B cell (primary cell): ENCODE data around the gene PAK6. TPM values are rescaled to one million over a fixed set of nuclear protein-coding genes. Genes with fewer than 3 reads are reported as not detected.

Source experiments
- ATAC-seq: fragments of 200-7000 bp; cut with Tn5 transposase; one replicate; pipeline ENCODE4 v1.10.0; 2021; ENCODE audit warnings: low read depth, mild to moderate bottlenecking, moderate number of reproducible peaks, moderate library complexity
- CTCF ChIA-PET: fragments of 350-600 bp; sonication (Branson Sonifier 250); formaldehyde crosslinking; loops from one replicate; lab custom pipeline; 2021; ENCODE audit warnings: antibody characterized with exemption, inconsistent platforms; lab: Charles Lee
- POLR2A ChIA-PET: fragments of 350-600 bp; sonication (Branson Sonifier 250); formaldehyde crosslinking; loops from one replicate; lab custom pipeline; 2021; ENCODE audit warnings: antibody characterized with exemption; lab: Charles Lee
- DNase-seq: peaks from one replicate; pipeline ENCODE4 v3.0.0; 2013
- H2AFZ ChIP-seq: 2 replicates; pipeline ENCODE4 v1.6.1; 2012; ENCODE audit warnings: mild to moderate bottlenecking, low read depth, low read length; ENCODE audit not compliant: insufficient read depth, poor library complexity, severe bottlenecking
- H3K27ac ChIP-seq, 2 donors: 1 replicate in 1 of 2; 2 replicates in 1 of 2; pipeline ENCODE4 v1.5.1; 2012 to 2013; ENCODE audit warnings: low read length in 2 of 2, mild to moderate bottlenecking in 2 of 2, moderate library complexity in 1 of 2
- H3K27me3 ChIP-seq, 4 experiments: fragments of 200-600 bp in 1 of 4; sonication (generic) in 1 of 4; replicated peaks in 1 of 4; 1 replicate in 2 of 4; 2 replicates in 2 of 4; pipeline versions ENCODE4 v1.6.1 to v1.7.0; 2013 to 2016; ENCODE audit warnings: low read length in 3 of 4, mild to moderate bottlenecking in 2 of 4, mixed read lengths in 1 of 4, moderate library complexity in 1 of 4; ENCODE audit not compliant: insufficient read depth in 4 of 4, control insufficient read depth in 3 of 4; ENCODE audit errors: control extremely low read depth in 1 of 4
- H3K36me3 ChIP-seq, 2 experiments: replicated peaks in 1 of 2; 1 replicate in 1 of 2; 2 replicates in 1 of 2; pipeline versions ENCODE4 v1.6.1 to v1.7.1; 2013; ENCODE audit warnings: low read length in 1 of 2; ENCODE audit not compliant: insufficient read depth in 2 of 2, control insufficient read depth in 1 of 2; ENCODE audit errors: control extremely low read depth in 1 of 2, extremely low read depth in 1 of 2
- H3K4me1 ChIP-seq, 2 donors: fragments of 200-600 bp in 1 of 2; sonication (generic) in 1 of 2; 1 replicate in 1 of 2; 2 replicates in 1 of 2; pipeline versions ENCODE4 v1.5.1 to v1.6.1; 2013 to 2017; ENCODE audit warnings: low read length in 2 of 2; ENCODE audit not compliant: control insufficient read depth in 2 of 2, insufficient read depth in 2 of 2
- H3K4me2 ChIP-seq: replicated peaks from 2 replicates; pipeline ENCODE3; 2012; ENCODE audit warnings: mild to moderate bottlenecking, low read depth, low read length; ENCODE audit not compliant: poor library complexity, severe bottlenecking
- H3K4me3 ChIP-seq, 5 experiments: fragments of 200-600 bp in 1 of 5; sonication (generic) in 1 of 5; 1 replicate in 3 of 5; 2 replicates in 2 of 5; pipeline versions ENCODE4 v1.5.1 to v1.7.0; 2011 to 2016; ENCODE audit warnings: low read length in 4 of 5, mild to moderate bottlenecking in 4 of 5, low read depth in 2 of 5, control low read depth in 1 of 5, moderate library complexity in 1 of 5; ENCODE audit not compliant: insufficient read depth in 1 of 5; ENCODE audit errors: control extremely low read depth in 1 of 5, extremely low read depth in 1 of 5
- H3K79me2 ChIP-seq: fragments of 200-600 bp; sonication (generic); one replicate; pipeline ENCODE4 v1.6.0; 2016; ENCODE audit warnings: low read length; ENCODE audit not compliant: control insufficient read depth, insufficient read depth
- H3K9ac ChIP-seq: fragments of 200-600 bp; sonication (generic); 2 replicates; pipeline ENCODE4 v1.6.1; 2017; ENCODE audit warnings: mild to moderate bottlenecking, low read length, moderate library complexity
- H3K9me3 ChIP-seq, 3 donors: one replicate each; pipeline versions ENCODE4 v1.6.1 to v1.7.1; 2013; ENCODE audit warnings: low read length in 2 of 3; ENCODE audit not compliant: control insufficient read depth in 2 of 3, insufficient read depth in 1 of 3; ENCODE audit errors: control extremely low read depth in 1 of 3
- H4K20me1 ChIP-seq: 2 replicates; pipeline ENCODE4 v1.6.0; 2012; ENCODE audit warnings: mild to moderate bottlenecking, low read length; ENCODE audit not compliant: insufficient read depth, control insufficient read depth, poor library complexity, severe bottlenecking
- H3K27ac Mint-ChIP-seq: one replicate; pipeline ENCODE4 v1.8.0; 2021; ENCODE audit warnings: mixed read lengths
- H3K27me3 Mint-ChIP-seq: one replicate; pipeline ENCODE4 v1.8.0; 2021; ENCODE audit warnings: mixed read lengths
- H3K4me1 Mint-ChIP-seq: one replicate; pipeline ENCODE4 v1.8.0; 2021; ENCODE audit warnings: mixed read lengths
- H3K4me3 Mint-ChIP-seq: one replicate; pipeline ENCODE4 v1.8.0; 2021; ENCODE audit warnings: mixed read lengths
- H3K9me3 Mint-ChIP-seq: one replicate; pipeline ENCODE4 v1.8.0; 2022; ENCODE audit warnings: mixed read lengths; ENCODE audit not compliant: insufficient read depth
- EZH2 ChIP-seq: IDR thresholded peaks from 2 replicates; pipeline ENCODE4 v1.6.1; 2012; ENCODE audit warnings: borderline replicate concordance, low read depth, mild to moderate bottlenecking, moderate library complexity, low read length; ENCODE audit not compliant: insufficient read depth, poor library complexity, severe bottlenecking
- WGBS: methylation state at CpG from one replicate; pipeline ENCODE4 v1.1.5; 2013; ENCODE audit warnings: missing lambda C conversion rate; ENCODE audit not compliant: insufficient coverage; 5-methylcytosine and 5-hydroxymethylcytosine counted together
- intact Hi-C: fragments of 100-400 bp; cut with micrococcal nuclease; formaldehyde crosslinking; loops from one replicate; pipeline ENCODE4 v1.10.0; 2022
- polyA plus RNA-seq: library from polyadenylated mRNA; depleted of rRNA; stranded (reverse); fragments of >200 nt; gene quantifications from 2 replicates; pipeline ENCODE4 v1.2.3, GENCODE V29; 2012
- total RNA-seq, 2 donors: library from RNA; stranded (reverse); fragments of 120-200 nt in 1 of 2; gene quantifications; 1 replicate in 1 of 2; 2 replicates in 1 of 2; pipeline versions ENCODE4 v1.2.3 to v1.2.4, GENCODE V29; 2013 to 2022
- TF ChIP-seq, protein P1 (sequence below): fragments of 200-600 bp; IDR thresholded peaks from one replicate; pipeline ENCODE4 v1.8.0; 2022; ENCODE audit warnings: antibody characterized with exemption, mild to moderate bottlenecking

The PAK6 gene
- total and polyA plus RNA-seq, 2 donors (not counting 1 experiment from before 2014, with no cell fraction given) = 0.45 to 1.2 TPM

DNA sequence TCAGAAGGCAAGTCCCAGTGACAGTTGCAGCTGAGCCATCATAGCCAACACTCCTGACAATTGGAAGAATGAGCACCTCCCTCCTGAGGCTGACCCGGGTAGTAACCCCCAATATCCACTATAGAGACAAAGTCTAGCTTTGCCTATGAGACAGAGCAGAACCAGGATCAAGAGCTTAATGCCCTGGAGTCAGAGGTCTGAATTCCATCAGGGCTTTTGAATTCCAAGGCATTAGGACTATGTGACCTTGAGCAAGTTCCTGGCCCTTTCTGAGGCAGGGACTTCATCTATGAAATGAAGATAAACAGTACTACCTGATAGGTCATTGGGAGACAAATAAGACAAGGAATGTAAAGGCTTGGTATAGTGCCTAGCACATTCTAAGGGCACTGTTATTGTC is 81.5 kb downstream of the PAK6 start:
- no peak for TF ChIP-seq EZH2
- TF ChIP-seq, protein P1, sequence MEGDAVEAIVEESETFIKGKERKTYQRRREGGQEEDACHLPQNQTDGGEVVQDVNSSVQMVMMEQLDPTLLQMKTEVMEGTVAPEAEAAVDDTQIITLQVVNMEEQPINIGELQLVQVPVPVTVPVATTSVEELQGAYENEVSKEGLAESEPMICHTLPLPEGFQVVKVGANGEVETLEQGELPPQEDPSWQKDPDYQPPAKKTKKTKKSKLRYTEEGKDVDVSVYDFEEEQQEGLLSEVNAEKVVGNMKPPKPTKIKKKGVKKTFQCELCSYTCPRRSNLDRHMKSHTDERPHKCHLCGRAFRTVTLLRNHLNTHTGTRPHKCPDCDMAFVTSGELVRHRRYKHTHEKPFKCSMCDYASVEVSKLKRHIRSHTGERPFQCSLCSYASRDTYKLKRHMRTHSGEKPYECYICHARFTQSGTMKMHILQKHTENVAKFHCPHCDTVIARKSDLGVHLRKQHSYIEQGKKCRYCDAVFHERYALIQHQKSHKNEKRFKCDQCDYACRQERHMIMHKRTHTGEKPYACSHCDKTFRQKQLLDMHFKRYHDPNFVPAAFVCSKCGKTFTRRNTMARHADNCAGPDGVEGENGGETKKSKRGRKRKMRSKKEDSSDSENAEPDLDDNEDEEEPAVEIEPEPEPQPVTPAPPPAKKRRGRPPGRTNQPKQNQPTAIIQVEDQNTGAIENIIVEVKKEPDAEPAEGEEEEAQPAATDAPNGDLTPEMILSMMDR = no peak
- H3K79me2 ChIP-seq = no peaks in the 10 kb centered on the region
- POLR2A ChIA-PET = interaction anchor here (2.0 kb wide), 1 partner anchor 13 kb away, joined by 5 read pairs; the partner anchor contains the start of gene PLCB2
- ATAC-seq (no peak), DNase-seq (no peak)
- H3K4me1 ChIP-seq = peaks cover 32 to 40% of the 10 kb centered on the region in 2 donors
- no peak overlapping the region for H3K4me3 ChIP-seq
- intact Hi-C loops = loop anchor here (5.0 kb wide), 5 partner anchors 38 to 533 kb away; partner anchors contain the start of genes ANKRD63, BMF and BUB1B
- no peaks in the 10 kb centered on the region for H4K20me1 ChIP-seq
- no peak overlapping the region for H3K4me3 Mint-ChIP-seq
- H3K9me3 Mint-ChIP-seq = no peaks in the 10 kb centered on the region
- H3K4me2 ChIP-seq = no peak overlapping the region
- H3K36me3 ChIP-seq = no peaks in the 10 kb centered on the region
- H3K27ac ChIP-seq = no peak overlapping the region
- no peak overlapping the region for H3K27ac Mint-ChIP-seq
- peaks cover 32% of the 10 kb centered on the region for H3K4me1 Mint-ChIP-seq
- WGBS = 89% methylated on average over 1 of the region's 1 CpG
- peaks cover 0 to 2% (median 0%) of the 10 kb centered on the region in 3 donors for H3K9me3 ChIP-seq
- H2AFZ ChIP-seq = no peak overlapping the region
- peaks cover 0 to 3% (median 2%) of the 10 kb centered on the region in 4 experiments for H3K27me3 ChIP-seq
- CTCF ChIA-PET = interaction anchor here (1.1 to 8.5 kb wide), 15 partner anchors 8 to 275 kb away, joined by 3 to 221 read pairs (median 6); partner anchors contain the start of genes CCDC9B, IVD and PLCB2
- no peak overlapping the region for H3K9ac ChIP-seq
- peaks cover 6% of the 10 kb centered on the region for H3K27me3 Mint-ChIP-seq

DNA sequence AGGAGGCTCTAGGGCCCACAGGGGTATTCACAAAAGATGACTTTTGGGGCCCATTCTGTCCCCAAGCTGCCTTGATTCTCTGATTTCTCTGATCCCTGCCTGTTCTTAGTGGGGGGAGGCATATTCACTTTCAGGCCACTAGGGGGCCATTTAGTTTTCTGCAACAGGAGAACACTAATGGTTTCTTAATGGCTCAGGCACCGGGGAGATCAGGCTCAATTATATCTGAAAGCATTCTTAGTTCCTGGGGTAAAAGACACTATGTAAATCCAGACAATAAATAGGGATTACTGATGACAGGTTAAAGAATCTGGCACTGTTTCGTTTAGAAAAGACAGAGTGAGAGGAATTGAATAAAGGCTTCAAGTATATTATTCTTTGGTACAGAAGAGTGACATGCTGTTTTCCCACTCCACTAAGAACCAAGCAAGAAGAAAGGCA is 82.1 kb downstream of the PAK6 start:
- TF ChIP-seq, protein P1 = peak; percentile 93
- no peak for TF ChIP-seq EZH2
- ChIA-PET POLR2A (interaction anchor here (2.0 kb wide), 1 partner anchor 13 kb away, joined by 5 read pairs; the partner anchor contains the start of gene PLCB2), CTCF (interaction anchor here (0.7 to 8.5 kb wide), 15 partner anchors 8 to 632 kb away, joined by 3 to 221 read pairs (median 6); partner anchors contain the start of genes CCDC9B, IVD and PLCB2)
- H2AFZ ChIP-seq = no peak overlapping the region
- no peak overlapping the region for H3K4me2 ChIP-seq
- peaks cover 0 to 2% (median 0%) of the 10 kb centered on the region in 3 donors for H3K9me3 ChIP-seq
- H3K27me3 ChIP-seq = peaks cover 0 to 2% (median under 1%) of the 10 kb centered on the region in 4 experiments
- DNase-seq = peak; percentile 78
- H3K4me3 ChIP-seq = no peak overlapping the region
- H3K4me3 Mint-ChIP-seq = no peak overlapping the region
- H3K4me1 ChIP-seq = peaks cover 38 to 42% of the 10 kb centered on the region in 2 donors
- peak; percentile 20 for ATAC-seq
- no peaks in the 10 kb centered on the region for H3K9me3 Mint-ChIP-seq
- no peaks in the 10 kb centered on the region for H3K79me2 ChIP-seq
- H3K36me3 ChIP-seq = no peaks in the 10 kb centered on the region
- H3K27ac Mint-ChIP-seq = peak overlapping the region; percentile 2
- no peak overlapping the region for H3K9ac ChIP-seq
- no CpG with 5 or more reads among the region's 2 CpGs for WGBS
- peaks cover under 1% of the 10 kb centered on the region for H3K27me3 Mint-ChIP-seq
- intact Hi-C loops = loop anchor here (5.0 kb wide), 5 partner anchors 39 to 534 kb away; partner anchors contain the start of genes ANKRD63, BMF and BUB1B
- peaks cover 38% of the 10 kb centered on the region for H3K4me1 Mint-ChIP-seq
- no peak overlapping the region for H3K27ac ChIP-seq
- no peaks in the 10 kb centered on the region for H4K20me1 ChIP-seq
